Measurements from ENCODE around the gene GPR31. TPM values are rescaled to one million over a fixed set of nuclear protein-coding genes. Genes with fewer than 3 reads are reported as not detected.

The GPR31 gene
- total RNA-seq, 1 experiment from 2014 or later = not detected

- H2AFZ ChIP-seq (ENCODE audit: low read length) = no peak overlapping the region
- H3K9ac ChIP-seq (ENCODE audit: extremely low read depth, insufficient read length, low read length) = no peak overlapping the region
- no peak overlapping the region for H2BK15ac ChIP-seq (ENCODE audit: low read depth, low read length)
- H2BK12ac ChIP-seq (ENCODE audit: insufficient read length, low read depth, low read length) = no peak overlapping the region
- H3K23me2 ChIP-seq (ENCODE audit: insufficient read length, low read depth, low read length, poor library complexity, severe bottlenecking) = no peaks in the 10 kb centered on the region
- Mint-ChIP-seq H3K36me3 (ENCODE audit: insufficient read depth in 1 of 3, low read depth in 3 of 3) (peaks cover 5 to 31% (median 15%) of the 10 kb centered on the region in 3 experiments; a peak in 5 of 7 replicates), H3K9me3 (peaks cover 17 to 19% of the 10 kb centered on the region in 2 experiments), H3K4me3 (0 out of 5 replicates have a peak overlapping the region, but pooled peaks of 1 of the 2 experiments have one; percentile 31), H3K27me3 (ENCODE audit: low read depth) (peaks cover 29% of the 10 kb centered on the region), H3K4me1 (peaks cover 41 to 56% of the 10 kb centered on the region in 2 experiments), H3K27ac (no peak overlapping the region)
- H4K5ac ChIP-seq (ENCODE audit: insufficient read length, low read depth, low read length) = no peak overlapping the region
- no peak overlapping the region for H2BK120ac ChIP-seq (ENCODE audit: low read depth, low read length, poor library complexity, severe bottlenecking)
- no peak overlapping the region for H3K23ac ChIP-seq (ENCODE audit: insufficient read length, low read depth, low read length)
- no peaks in the 10 kb centered on the region for H3K79me2 ChIP-seq (ENCODE audit: insufficient read depth, low read length)
- no peak overlapping the region for H4K91ac ChIP-seq (ENCODE audit: insufficient read length, low read depth, low read length)
- H3T11ph ChIP-seq (ENCODE audit: low read length) = no peak overlapping the region
- no peaks in the 10 kb centered on the region for H4K20me1 ChIP-seq (ENCODE audit: control insufficient read depth, insufficient read depth, insufficient read length)
- no peak overlapping the region for H4K8ac ChIP-seq (replicated peaks; ENCODE audit: insufficient read length, low read depth, low read length)
- H3K9me3 ChIP-seq (ENCODE audit: control insufficient read depth, low read depth, low read length) = no peaks in the 10 kb centered on the region
- H3K4me1 ChIP-seq (ENCODE audit: insufficient read depth, low read length) = peaks cover 14% of the 10 kb centered on the region
- no peak overlapping the region for H2AK5ac ChIP-seq (ENCODE audit: insufficient read length, low read length)
- no peak overlapping the region for H3K14ac ChIP-seq (ENCODE audit: insufficient read depth, low read length)
- H3K4ac ChIP-seq (ENCODE audit: low read depth, low read length) = no peak overlapping the region
- H3K27me3 ChIP-seq (ENCODE audit: insufficient read depth, low read length) = no peaks in the 10 kb centered on the region; the same call in 1 of the 2 replicates
- no peak for TF ChIP-seq CTCF (conservative IDR thresholded peaks at IDR 0.05)
- H3K18ac ChIP-seq (ENCODE audit: insufficient read length, low read depth, low read length) = no peak overlapping the region
- no peak overlapping the region for H2BK20ac ChIP-seq (ENCODE audit: low read depth, low read length, poor library complexity, severe bottlenecking)
- no peak overlapping the region for H3K27ac ChIP-seq (ENCODE audit: insufficient read length, low read depth, low read length)
- no peak overlapping the region for H3K4me2 ChIP-seq (ENCODE audit: insufficient read depth, insufficient read length, low read length)
- H3K56ac ChIP-seq (ENCODE audit: insufficient read length, low read depth, low read length) = no peak overlapping the region
- DNase-seq = no peak
- no peak overlapping the region for H2BK5ac ChIP-seq (ENCODE audit: insufficient read length, low read length)
- no peaks in the 10 kb centered on the region for H3K79me1 ChIP-seq (ENCODE audit: insufficient read depth, low read depth, low read length, poor library complexity, severe bottlenecking)
Observed at GRCh38 chr6:167148021-167148420, 9.8 kb downstream of the GPR31 start.

Measured in H9 (cell line).